HG03196 (cell line): Measurements from ENCODE around the gene ADAMTS3.
"Not testable (repeated sequence)": the region's sequence is repeated elsewhere in the genome, so short reads cannot be mapped to it uniquely, and the experiment has no call there.

Source experiments
- ATAC-seq: cut with Tn5 transposase; IDR thresholded peaks from one replicate; pipeline ENCODE4 v1.9.1; 2021; ENCODE audit not compliant: unreplicated experiment

Gene ADAMTS3

DNA sequence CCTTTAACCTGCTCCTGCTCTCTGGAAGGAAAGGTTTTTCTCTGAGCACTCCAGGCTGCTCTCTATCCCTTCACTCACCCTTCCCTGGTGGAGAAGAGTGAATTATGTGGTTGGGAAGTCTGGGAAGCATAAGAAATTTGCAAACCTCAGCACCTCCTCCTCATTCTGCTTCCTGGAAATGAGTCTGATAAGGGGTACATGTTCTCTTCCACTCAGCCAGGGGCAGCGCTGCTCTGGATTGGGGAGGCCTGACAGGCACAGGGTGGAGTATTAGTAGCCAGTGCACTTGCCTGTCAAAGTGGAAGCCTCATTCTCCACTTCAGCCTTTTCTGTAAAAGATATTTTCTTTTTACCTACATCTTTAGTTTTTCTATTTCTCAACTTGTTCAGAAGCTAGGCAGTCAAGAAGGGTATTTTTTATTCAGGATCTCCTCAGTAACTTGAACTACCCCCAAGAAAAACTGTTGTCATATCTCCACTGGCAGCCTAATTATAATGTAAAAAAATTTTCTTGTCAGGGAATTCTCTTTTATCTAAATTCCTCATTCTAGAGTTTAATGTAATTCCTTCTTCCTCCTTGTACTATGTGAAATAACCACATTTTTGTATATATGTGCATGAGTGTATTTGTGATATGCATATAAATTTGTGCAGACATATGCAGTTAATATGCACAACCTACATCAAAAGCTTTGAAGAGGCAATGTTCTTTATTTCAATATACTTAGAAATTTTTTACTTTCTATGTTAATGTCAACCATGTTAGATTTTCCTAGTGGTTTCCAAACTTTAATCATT lies 15.3 kb downstream of the ADAMTS3 start:
- ATAC-seq, result no peak

DNA sequence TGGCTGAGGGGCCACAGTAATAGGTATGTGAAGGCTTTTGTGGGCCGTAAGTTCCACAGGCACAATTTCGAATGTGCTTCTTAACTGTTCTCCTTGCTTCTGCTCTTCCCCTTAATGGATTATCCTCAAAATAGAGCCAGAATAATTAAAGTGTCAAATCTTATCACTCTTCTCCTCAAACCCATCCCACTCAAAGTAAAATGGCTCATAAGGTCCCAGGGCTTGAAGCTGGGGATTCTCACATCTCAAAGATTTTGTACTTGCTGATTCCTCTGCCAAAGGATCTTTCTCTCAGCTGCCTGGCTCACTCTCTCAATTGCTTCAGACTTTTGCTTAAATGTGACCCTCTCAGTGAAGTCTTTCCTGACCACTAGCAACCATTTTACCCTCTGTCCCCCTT lies 16.6 kb downstream of the ADAMTS3 start:
- ATAC-seq, result no peak

DNA sequence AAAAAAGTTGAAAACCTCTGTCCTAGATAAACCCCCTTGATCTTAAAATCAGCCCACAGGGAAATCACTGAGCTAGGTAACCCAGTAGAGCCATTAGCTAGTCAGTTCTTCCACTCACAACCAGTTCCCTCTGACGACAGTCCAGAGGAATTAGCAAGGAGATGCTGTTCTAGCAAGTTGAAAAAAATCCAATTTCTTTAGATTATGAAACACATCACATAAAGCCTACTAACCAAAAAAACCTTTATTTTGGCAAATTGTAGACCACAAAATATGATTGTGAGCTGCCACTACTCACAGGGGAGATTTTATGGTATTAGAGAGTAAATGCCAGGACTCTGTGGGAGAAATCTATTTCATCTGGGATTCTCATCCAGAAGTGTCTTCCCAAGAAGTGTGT lies 22.6 kb downstream of the ADAMTS3 start:
- ATAC-seq, result no peak

DNA sequence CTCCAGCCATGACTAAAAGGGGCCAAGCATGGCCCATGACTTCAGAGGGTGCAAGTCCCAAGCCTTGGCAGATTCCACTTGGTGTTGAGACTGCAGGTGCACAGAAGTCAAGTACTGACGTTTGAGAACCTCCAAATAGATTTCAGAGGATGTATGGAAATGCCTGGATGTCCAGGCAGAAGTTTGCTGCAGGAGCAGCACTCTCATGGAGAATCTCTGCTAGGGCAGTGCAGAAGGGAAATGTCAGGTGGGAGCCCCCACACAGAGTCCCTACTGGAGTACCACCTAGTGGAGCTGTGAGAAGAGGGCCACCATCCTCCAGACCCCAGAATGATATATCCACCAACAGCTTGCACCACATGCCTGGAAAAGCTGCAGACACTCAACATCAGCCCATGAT lies 28.3 kb downstream of the ADAMTS3 start:
- not testable (repeated sequence) for ATAC-seq

DNA sequence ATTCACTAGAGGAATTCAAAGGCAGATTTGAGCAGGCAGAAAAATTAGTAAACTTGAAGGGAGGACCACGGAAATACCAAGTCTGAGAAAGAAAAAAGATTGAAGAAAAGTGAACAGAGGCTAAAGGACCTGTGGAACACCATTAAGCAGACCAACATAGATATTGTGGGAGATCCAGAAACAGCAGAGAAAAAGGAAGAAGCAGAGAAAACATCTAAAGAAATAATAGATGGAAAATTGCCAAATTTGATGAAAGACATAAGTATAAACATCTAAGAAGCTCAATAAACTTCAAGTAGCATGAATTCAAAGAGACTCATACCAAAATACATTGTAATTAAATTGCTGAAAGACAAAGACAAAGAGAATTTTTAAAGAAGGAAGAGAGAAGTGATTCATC lies 31.0 kb downstream of the ADAMTS3 start:
- no peak for ATAC-seq

DNA sequence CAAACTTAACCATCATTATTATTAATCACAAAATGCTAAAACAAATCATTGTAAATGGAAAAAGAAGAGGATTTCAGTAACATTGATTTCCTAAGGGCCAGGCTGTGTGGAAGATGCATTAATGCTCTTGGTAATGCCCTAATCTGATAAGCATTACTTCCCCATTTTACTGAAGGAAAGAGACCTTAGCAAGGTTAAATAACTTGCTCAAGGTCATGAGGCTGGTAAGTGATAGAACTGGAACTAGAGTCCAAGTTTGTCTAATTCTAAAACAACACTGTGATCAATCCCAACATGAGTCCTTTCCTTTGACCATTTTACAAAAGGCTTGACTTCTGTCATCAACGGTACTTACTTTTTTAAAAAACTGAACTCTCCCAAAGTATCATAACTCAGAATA lies 32.6 kb downstream of the ADAMTS3 start:
- no peak for ATAC-seq

DNA sequence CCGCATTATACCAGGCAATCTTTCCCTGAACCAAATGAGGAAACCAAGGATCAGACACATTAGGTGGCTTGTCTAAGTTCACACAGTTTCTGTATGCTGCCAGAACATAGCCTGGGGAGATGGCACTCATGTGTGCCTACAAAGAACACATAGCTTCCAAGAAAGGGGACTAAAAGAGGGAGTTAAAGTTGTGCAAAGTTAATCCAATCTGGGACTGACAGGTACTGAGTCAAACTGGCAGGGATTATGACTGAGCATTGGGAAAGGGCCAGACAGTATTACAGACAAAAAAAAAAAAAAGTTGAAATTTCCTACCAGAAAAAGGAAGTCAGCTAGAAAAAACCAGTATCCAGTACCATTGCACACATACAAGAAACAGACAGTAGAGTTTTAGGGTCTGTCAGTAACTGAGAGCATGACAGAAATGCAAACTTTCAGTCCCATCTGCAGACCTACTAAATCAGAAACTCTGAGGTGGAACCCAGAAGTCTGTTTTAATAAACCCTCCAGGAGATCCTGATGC lies 37.2 kb downstream of the ADAMTS3 start:
- ATAC-seq, result no peak

DNA sequence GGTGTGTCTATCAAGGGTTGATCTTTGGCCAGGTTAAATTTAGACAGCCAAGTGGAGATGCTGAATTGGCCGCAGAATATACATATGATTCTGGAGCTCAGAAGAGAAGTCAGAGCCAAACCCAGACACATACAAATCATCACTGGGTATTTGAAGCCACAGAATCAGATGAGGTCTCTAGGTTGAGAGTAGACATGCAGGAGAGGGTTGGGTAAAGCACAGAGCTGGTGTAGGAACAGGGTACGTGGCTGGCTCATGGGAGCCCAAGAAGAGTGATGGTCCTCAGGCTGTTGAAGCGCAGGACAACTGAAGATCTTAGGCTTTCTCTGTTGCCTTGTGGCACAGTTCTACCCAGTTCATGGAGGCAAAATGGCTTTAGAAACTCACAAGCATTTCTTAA lies 37.7 kb downstream of the ADAMTS3 start:
- ATAC-seq, result no peak

DNA sequence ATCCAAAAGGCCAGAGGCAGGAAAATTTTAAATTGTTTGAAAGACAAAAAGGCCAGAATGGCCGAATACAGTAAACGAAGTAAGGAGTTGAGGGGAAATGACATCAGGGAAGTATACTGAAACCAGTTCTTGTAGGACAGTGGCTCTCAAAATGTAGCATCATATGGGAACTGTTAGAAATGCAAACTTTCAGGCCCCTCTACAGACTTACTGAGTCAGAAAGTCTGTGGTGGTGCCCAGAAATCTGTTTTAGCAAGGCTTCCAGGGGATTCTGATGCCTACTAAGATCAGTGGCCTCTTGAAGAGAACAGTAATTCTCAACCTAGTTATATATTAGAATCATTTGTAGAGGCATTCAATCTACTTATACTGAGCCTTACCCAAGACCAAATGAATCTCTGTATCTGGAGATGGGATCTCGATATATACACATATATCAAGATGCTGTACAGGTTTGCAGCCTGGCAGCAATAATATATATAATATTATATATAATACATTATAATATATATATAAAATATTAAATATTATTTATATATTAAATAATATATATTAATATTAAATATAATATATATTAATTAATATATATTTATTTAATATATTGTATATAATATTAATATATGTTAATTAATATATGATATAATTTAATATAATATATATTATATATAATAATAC lies 39.7 kb downstream of the ADAMTS3 start:
- no peak for ATAC-seq

DNA sequence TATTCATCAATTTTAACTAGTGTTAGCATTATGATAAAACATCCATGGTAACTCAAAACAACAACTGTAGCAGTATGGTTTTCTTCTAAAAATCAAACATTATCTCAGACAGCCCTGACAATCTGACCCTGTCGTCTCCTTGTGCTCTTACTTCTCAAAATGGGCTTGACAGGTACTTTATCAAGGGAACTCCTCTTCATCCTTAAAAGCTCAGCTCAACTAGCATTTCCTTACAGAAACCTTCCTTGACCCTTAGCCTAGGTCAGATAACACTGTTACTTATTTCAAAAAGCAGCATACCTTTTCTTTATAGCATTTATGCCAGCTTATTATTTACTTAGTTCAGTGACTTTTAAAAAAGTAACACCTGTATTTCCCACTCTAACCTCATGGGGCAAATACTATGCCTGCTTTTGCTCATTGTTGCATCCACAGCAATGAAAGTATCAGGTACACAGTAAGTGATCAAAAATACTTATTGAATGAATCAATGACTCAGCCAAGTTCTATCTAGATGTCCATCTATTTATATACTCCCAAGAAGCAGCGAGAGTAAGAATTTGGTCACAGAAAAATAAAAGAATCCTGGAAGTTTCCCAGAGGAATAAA lies 41.9 kb downstream of the ADAMTS3 start:
- ATAC-seq, result no peak

DNA sequence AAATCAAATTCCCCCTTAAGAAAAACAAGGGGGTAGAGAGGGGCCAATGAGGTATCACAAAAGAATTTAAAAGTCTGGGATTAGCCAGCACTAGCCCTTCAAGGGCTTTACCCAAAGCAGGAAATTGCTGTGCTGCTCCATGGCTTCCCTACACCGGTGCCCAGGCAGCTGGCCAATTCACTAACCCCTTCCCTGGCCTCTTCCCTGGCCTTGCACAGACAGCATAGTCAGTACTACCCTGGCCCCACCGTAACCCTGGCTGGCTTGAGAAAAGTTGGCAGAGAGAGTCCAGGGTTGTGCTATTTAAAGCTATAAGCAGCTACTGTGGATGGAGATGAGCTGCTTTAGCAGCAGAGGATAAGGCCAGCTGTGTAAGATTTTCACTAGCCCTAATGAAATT lies 43.1 kb downstream of the ADAMTS3 start:
- no peak for ATAC-seq

DNA sequence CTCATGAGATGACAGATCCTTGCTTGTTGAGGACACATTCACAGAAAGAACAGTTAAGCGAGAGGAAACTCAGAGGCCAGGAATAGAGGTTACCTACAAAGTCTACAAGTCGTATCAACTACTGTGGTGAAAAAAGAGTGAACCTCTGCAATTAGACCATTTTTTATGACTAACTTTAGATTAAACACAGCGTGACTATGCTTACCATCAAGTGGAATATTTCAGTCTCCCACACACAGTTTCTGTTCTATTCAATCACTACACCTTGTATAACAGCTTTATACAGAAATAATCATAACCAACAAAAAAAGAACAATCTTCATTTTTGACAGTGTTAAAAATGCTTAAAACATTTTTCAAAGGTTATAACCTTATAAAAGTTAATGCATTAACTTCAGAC lies 46.6 kb downstream of the ADAMTS3 start:
- ATAC-seq, result no peak

DNA sequence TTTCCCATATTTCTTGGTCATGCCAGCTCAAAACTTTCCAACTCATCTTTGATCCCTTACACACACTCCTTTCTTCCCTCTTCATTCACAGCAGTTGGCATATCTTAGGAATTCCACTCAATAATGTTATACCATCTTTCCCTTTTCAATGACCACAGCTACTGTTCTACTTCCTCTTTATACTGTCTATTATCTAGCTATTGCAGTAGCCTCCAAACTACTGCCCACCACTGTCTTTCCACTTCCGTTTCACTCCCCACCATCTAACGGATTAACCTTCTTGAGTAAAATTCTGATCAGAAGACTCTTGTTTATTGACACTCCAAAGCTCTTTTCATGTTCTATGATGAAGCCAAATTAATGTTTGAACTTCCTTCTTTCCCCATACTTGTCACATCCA lies 55.8 kb downstream of the ADAMTS3 start:
- ATAC-seq, result no peak

DNA sequence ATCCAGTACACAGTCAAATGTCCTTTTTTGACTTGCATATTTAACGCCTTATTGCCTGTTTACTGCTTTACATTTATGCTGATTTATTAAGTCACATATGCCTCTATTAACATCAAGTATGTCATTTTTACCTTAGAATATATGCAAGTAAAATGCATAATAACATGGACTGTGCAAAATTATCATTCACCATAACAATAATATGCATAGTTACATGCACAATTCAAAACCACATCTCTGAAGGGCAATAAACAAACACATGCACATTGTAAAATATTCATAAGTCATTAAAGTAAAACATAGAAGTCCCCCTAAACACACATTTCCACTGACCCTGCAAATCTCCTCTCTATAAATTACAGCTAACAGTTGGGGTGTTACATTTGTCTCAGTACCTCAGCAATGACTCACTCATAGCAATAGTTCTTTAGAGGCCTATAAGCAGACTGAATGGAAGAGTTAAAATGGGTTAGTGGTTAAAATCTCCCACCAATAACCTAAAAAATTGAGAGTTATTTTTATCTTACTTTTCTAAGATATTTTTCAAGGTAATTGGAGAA lies 61.1 kb downstream of the ADAMTS3 start:
- ATAC-seq, result no peak

DNA sequence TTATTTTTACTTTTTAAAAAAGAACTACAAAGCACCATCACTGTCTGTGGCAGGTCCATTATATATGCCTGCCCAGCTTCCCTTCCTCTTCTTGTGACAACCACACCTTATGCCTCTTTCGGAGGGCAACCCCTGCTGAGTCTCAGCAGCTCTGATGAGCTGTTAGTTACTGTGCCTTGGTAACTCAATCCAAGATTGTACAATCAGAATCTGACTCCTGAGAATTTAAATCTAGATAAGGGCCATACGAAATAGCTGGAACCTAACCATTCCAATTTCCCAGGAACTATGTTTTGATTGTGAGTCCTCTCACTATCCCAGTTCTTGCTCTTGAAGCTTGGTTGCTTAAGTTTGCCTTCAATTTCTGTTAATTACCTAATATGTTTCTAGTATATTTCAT lies 61.9 kb downstream of the ADAMTS3 start:
- ATAC-seq, result no peak

DNA sequence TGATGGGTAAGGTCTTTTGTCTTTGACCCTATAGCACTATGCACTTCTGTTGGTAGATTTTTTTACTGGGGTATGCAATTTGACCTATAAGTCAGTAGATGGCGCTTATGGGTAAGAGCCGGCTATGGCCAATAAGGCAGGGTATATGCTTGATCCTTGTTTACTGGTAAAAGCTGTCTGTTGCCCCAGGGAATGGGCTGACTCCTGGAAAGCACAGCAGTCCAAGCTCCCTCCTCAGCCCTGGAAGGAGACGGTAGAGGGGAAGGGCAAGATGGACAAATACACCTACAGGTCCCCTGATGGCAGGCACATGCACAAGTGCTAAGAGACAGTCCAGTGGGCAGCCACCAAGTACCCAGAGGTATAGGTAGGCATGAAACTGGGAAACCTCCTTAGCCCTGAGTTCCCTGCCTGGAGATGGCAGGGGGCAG lies 63.7 kb downstream of the ADAMTS3 start:
- peak; percentile 71 for ATAC-seq

DNA sequence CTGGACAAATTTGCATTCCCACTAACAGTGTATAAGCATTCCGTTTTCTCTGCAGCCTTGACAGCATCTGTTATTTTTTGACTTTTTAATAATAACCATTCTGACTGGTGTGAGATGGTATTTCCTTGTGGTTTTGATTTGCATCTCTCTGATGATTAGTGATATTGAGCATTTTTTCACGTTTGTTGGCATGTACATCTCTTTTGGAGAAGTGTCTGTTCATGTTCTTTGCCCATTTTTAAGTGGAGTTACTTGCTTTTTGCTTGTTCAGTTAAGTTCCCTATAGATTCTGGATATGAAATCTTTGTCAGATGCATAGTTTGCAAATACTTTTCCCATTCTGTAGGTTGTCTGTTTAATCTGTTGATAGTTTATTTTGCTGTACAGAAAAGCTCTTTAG lies 68.8 kb downstream of the ADAMTS3 start:
- ATAC-seq, result no peak

DNA sequence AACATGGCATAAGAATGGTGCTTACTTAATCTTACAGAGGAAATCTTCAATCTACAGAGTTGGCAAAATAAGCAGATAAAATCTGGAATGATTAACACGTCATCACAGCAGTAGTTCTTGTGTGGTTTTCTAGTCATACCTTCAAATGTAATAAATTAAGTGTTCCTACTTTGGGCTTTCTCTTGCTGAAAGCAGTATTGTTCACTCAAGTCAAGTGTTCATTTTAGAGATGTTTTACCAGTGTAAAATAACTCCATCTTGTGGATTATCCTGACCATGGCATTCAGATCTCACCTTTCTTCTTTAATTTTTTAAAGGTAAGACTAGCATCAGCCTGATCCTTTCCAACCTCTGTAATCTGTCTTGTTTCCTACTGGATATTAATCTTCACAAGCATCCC lies 72.9 kb downstream of the ADAMTS3 start:
- ATAC-seq, result no peak

DNA sequence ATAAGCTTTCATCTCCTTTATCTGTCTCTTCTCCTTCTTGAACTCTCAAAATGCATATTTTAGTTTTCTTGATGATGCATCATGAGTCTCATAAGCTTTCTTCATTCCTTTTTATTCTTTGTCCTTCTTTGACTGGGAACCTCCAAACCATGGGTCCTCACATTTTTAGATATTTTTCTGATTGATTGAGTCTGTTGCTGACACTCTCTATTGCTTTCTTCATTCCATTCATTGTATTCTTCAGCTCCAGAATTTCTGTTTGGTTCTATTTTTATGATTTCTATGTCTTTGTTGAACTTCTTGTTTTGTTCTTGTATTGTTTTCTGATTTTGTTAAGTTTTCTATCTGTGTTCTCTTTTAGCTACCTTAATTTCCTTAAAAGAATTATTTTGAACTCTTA lies 74.9 kb downstream of the ADAMTS3 start:
- ATAC-seq, result no peak

DNA sequence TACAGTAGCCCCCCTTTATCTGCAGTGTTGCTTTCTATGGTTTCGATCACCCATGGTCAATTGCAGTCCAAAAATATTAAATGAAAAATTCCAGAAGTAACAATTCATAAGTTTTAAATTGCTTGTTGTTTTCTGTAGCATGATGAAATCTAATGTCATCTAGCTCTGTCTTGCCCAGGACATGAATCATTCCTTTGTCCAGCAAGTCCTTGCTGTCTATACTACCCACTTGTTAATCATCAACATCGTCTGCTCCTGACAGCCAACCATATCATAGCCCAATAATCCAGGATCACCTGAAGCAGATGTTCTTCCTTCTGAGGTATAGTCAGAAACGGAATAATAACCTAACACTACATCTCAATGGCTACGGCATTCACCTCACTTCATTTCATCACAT lies 79.8 kb downstream of the ADAMTS3 start:
- ATAC-seq, result no peak

DNA sequence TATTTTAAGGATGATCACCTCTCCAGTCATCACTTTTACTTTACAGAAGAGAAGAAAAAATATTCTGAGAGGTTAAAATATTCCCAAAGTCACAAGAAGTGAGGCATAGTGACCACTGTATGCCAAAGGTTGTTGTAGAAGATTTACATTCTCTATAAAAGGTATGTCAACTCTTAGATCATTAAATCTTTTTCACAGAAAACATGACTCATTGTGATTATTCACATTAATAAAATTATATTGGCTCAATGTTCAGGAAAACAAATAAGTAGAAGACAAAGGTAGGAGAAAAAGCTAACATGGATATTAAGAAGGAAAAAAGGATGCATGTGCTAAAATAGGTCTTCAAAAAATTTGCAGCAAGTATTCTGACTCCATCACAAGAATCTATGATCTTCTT lies 82.0 kb downstream of the ADAMTS3 start:
- no peak for ATAC-seq

DNA sequence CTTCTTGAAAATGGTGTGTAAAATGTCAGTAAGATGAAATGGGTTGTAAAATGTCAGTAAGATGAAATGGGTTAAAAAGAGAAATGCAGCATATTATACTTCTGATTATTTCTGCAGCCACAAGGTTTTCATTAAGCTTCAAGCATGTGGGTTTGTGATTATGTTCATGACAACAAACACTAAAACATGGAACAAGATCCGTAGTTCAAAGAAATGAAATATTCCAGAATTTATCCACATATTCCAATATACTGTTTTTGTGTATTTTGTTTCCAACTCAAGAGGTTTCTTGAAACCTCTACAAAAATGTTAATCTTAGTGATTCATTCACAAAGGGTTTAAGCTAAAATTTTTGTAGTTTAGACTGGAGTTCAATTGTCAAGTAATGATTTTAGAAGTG lies 84.0 kb downstream of the ADAMTS3 start:
- ATAC-seq, result no peak
